PC-3 (cell line): Measurements from ENCODE around the gene TPRX1.

Experiments used
- CTCF ChIP-seq: fragments of 300-600 bp; sonication (generic); conservative IDR thresholded peaks from 2 replicates; pipeline ENCODE4 v1.5.1; 2017; ENCODE audit warnings: antibody characterized with exemption, low read depth, mild to moderate bottlenecking, low read length
- EZH2 ChIP-seq: fragments of 300-600 bp; sonication (generic); IDR thresholded peaks from one replicate; pipeline ENCODE4 v1.6.1; 2017; ENCODE audit warnings: antibody characterized with exemption, mild to moderate bottlenecking, low read length; ENCODE audit not compliant: unreplicated experiment
- EZH2phosphoT487 ChIP-seq: fragments of 300-600 bp; sonication (generic); IDR thresholded peaks from 2 replicates; pipeline ENCODE4 v1.6.1; 2018; ENCODE audit warnings: mild to moderate bottlenecking, antibody characterized with exemption, low read length, borderline replicate concordance

- TF ChIP-seq CTCF, result no peak
- TF ChIP-seq EZH2phosphoT487, result no peak
- no peak for TF ChIP-seq EZH2
These were observed 31.7 kb upstream of the TPRX1 start for GRCh38 chr19:47836038-47836437.
